Stimulated activated naive CD8-positive, alpha-beta T cell treated with anti-CD3 and anti-CD28 coated beads, Interleukin-15, Interleukin-2, amounts not matched to agents 100 U/mL and 50 U/mL, for 24 hours (primary cell): Measurements from ENCODE around the gene NCKIPSD.
"Not testable (repeated sequence)": the region's sequence is repeated elsewhere in the genome, so short reads cannot be mapped to it uniquely, and the experiment has no call there.

ENCODE experiments used
- ATAC-seq: fragments of 150-1000 bp; cut with Tn5 transposase; one replicate; pipeline ENCODE4 v1.10.0; 2021
- DNase-seq: peaks from one replicate; pipeline ENCODE4 v3.0.0; 2021

The NCKIPSD gene

GRCh38 chr3:48685603-48686511 is at the start of gene NCKIPSD:
NCKIPSD (minus strand) TSS chr3:48685915; CDS start chr3:48685807, 108 bp downstream.
- DNase-seq, result peak; percentile 96
- peak; percentile 92 for ATAC-seq

GRCh38 chr3:48735075-48735767 is 49.5 kb upstream of the NCKIPSD start:
- not testable (repeated sequence) for ATAC-seq, DNase-seq

- ATAC-seq, DNase-seq: not testable (repeated sequence)
Measured at GRCh38 chr3:48734541-48734940, 48.8 kb upstream of the NCKIPSD start.

- ATAC-seq, DNase-seq: not testable (repeated sequence)
Measured at GRCh38 chr3:48733752-48734518, 48.2 kb upstream of the NCKIPSD start.

- no peak for DNase-seq
- no peak for ATAC-seq
Measured at GRCh38 chr3:48727511-48727910, 41.8 kb upstream of the NCKIPSD start.

- not testable (repeated sequence) for DNase-seq
Measured at GRCh38 chr3:48725185-48725855, 39.6 kb upstream of the NCKIPSD start.

GRCh38 chr3:48723725-48724124 is 38.0 kb upstream of the NCKIPSD start:
- DNase-seq, result no peak
- no peak for ATAC-seq

More at GRCh38 chr3:48725185-48725855, 39.6 kb upstream of the NCKIPSD start:
- not testable (repeated sequence) for ATAC-seq

- ATAC-seq, DNase-seq: not testable (repeated sequence)
Measured at GRCh38 chr3:48723293-48723692, 37.6 kb upstream of the NCKIPSD start.

GRCh38 chr3:48716982-48717746 is 31.4 kb upstream of the NCKIPSD start, which contains the start of gene IP6K2:
IP6K2 (minus strand) TSS chr3:48717221; CDS start chr3:48695291, 21,930 bp downstream.
- DNase-seq (peak; percentile 100), ATAC-seq (peak; percentile 100)

- ATAC-seq (no peak), DNase-seq (peak; percentile 27)
Measured at GRCh38 chr3:48716508-48716981, 30.8 kb upstream of the NCKIPSD start.

GRCh38 chr3:48715174-48715800 is 29.6 kb upstream of the NCKIPSD start:
- no peak for DNase-seq
- no peak for ATAC-seq

GRCh38 chr3:48711727-48712126 is 26.0 kb upstream of the NCKIPSD start:
- DNase-seq (no peak), ATAC-seq (no peak)

GRCh38 chr3:48709051-48709461 is 23.3 kb upstream of the NCKIPSD start:
- ATAC-seq, result no peak
- no peak for DNase-seq

GRCh38 chr3:48708481-48708889 is 22.8 kb upstream of the NCKIPSD start:
- ATAC-seq, result peak; percentile 45
- DNase-seq, result no peak

- DNase-seq (no peak), ATAC-seq (no peak)
Measured at GRCh38 chr3:48707157-48707556, 21.4 kb upstream of the NCKIPSD start.

- DNase-seq (no peak), ATAC-seq (peak; percentile 32)
Measured at GRCh38 chr3:48702320-48702920, 16.7 kb upstream of the NCKIPSD start.

- ATAC-seq, result no peak
- DNase-seq, result no peak
Measured at GRCh38 chr3:48700731-48701405, 15.2 kb upstream of the NCKIPSD start.

GRCh38 chr3:48698891-48699290 is 13.2 kb upstream of the NCKIPSD start:
- DNase-seq, result no peak
- no peak for ATAC-seq

- DNase-seq (no peak), ATAC-seq (no peak)
Measured at GRCh38 chr3:48697952-48698351, 12.2 kb upstream of the NCKIPSD start.
